Vagina (tissue), 2 donors: Measurements from ENCODE around the gene TNFAIP8L3.

Experiments
- POLR2AphosphoS5 ChIP-seq, 2 donors: sonication (generic); formaldehyde crosslinking; IDR thresholded peaks; one replicate each; pipeline ENCODE4 v1.9.0; 2017; ENCODE audit warnings: antibody characterized with exemption in 2 of 2, mild to moderate bottlenecking in 2 of 2, low read depth in 1 of 2; ENCODE audit not compliant: insufficient read depth in 1 of 2
- TF ChIP-seq, protein P1 (sequence below), 3 experiments: fragments of 450-650 bp in 2 of 3; fragments of 200-600 bp in 1 of 3; sonication (generic) in 1 of 3; IDR thresholded peaks; one replicate each; pipeline ENCODE4 v1.5.1; 2017 to 2019; ENCODE audit warnings: antibody characterized with exemption in 3 of 3, mild to moderate bottlenecking in 2 of 3, moderate library complexity in 2 of 3

DNA sequence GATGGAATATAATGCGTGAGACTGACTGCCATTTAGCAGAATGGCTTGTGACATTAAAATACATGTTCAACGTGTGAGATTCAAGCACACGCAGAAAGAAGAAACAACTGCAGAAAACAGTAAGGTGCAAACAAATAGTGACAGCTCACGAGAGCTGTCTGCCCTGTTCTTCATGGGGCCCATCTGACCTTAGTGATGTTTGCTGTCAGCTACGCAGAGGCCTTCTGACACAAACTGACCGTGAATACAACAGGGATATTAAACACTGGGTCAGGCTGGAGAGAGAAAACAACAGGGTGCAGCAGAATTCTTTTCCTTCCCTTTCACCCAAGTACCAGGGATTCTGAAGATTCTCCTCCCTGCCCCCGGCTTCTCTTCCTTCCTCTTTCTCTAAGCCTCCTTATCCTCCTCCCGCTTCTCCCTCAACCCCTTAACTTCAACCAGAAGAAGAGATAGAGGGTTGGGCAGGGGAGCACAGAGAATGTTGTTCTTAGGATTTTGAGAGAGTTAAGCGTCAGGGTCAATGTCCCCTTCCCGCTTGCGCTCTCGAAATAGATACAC lies 2.1 kb downstream of the TNFAIP8L3 start:
- TF ChIP-seq POLR2AphosphoS5 (IDR thresholded peaks at IDR 0.05; ENCODE audit: insufficient read depth in 1 of 2, low read depth in 1 of 2), result no peak
- TF ChIP-seq, protein P1, sequence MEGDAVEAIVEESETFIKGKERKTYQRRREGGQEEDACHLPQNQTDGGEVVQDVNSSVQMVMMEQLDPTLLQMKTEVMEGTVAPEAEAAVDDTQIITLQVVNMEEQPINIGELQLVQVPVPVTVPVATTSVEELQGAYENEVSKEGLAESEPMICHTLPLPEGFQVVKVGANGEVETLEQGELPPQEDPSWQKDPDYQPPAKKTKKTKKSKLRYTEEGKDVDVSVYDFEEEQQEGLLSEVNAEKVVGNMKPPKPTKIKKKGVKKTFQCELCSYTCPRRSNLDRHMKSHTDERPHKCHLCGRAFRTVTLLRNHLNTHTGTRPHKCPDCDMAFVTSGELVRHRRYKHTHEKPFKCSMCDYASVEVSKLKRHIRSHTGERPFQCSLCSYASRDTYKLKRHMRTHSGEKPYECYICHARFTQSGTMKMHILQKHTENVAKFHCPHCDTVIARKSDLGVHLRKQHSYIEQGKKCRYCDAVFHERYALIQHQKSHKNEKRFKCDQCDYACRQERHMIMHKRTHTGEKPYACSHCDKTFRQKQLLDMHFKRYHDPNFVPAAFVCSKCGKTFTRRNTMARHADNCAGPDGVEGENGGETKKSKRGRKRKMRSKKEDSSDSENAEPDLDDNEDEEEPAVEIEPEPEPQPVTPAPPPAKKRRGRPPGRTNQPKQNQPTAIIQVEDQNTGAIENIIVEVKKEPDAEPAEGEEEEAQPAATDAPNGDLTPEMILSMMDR (IDR thresholded peaks at IDR 0.05), result no peak
